HG02885 (cell line): ENCODE measurements around the gene FGF8.

Source experiments
- ATAC-seq: cut with Tn5 transposase; IDR thresholded peaks from one replicate; pipeline ENCODE4 v1.9.1; 2021; ENCODE audit warnings: mild to moderate bottlenecking; ENCODE audit not compliant: unreplicated experiment, poor library complexity

FGF8 gene

GRCh38 chr10:101782811-101783735 is 7.2 kb upstream of the FGF8 start, which contains the start of gene NPM3:
NPM3 (minus strand) TSS chr10:101783446; CDS start chr10:101783390, 56 bp downstream.
- peak; percentile 66 for ATAC-seq

- no peak for ATAC-seq
Observed at GRCh38 chr10:101781984-101782810, 6.3 kb upstream of the FGF8 start.

GRCh38 chr10:101781655-101781983 is 5.7 kb upstream of the FGF8 start:
- no peak for ATAC-seq

- no peak for ATAC-seq
Observed at GRCh38 chr10:101780818-101781654, 5.1 kb upstream of the FGF8 start.

- ATAC-seq = no peak
Observed at GRCh38 chr10:101780187-101780817, 4.4 kb upstream of the FGF8 start.

GRCh38 chr10:101779544-101780186 is 3.8 kb upstream of the FGF8 start:
- peak; percentile 51 for ATAC-seq

GRCh38 chr10:101778781-101779543 is 3.0 kb upstream of the FGF8 start:
- no peak for ATAC-seq

GRCh38 chr10:101778151-101778780 is 2.4 kb upstream of the FGF8 start:
- ATAC-seq = no peak

GRCh38 chr10:101777619-101778145 is 1.8 kb upstream of the FGF8 start:
- no peak for ATAC-seq

GRCh38 chr10:101776161-101776817 is 375 bp upstream of the FGF8 start:
- ATAC-seq = no peak

GRCh38 chr10:101774589-101775272 is 1.2 kb downstream of the FGF8 start:
- no peak for ATAC-seq

- ATAC-seq = no peak
Observed at GRCh38 chr10:101773923-101774588, 1.9 kb downstream of the FGF8 start.

- ATAC-seq = no peak
Observed at GRCh38 chr10:101772895-101773761, 2.8 kb downstream of the FGF8 start.

- ATAC-seq = no peak
Observed at GRCh38 chr10:101772017-101772894, 3.7 kb downstream of the FGF8 start.

GRCh38 chr10:101771380-101771779 is 4.5 kb downstream of the FGF8 start:
- ATAC-seq = no peak
